Prostate gland (tissue), 2 donors: Measurements from ENCODE around the gene RAVER2.

ENCODE experiments used
- POLR2A ChIP-seq: fragments of 450-650 bp; IDR thresholded peaks from one replicate; pipeline ENCODE4 v1.6.1; 2016; ENCODE audit warnings: antibody characterized with exemption, mild to moderate bottlenecking
- POLR2AphosphoS5 ChIP-seq: sonication (generic); formaldehyde crosslinking; IDR thresholded peaks from one replicate; pipeline ENCODE4 v1.6.1; 2017; ENCODE audit warnings: antibody characterized with exemption
- TF ChIP-seq, protein P1 (sequence below), 4 experiments: fragments of 200-600 bp in 2 of 4; fragments of 450-650 bp in 2 of 4; sonication (generic) in 2 of 4; IDR thresholded peaks; 1 replicate in 3 of 4; 2 replicates in 1 of 4; pipeline ENCODE4 v1.5.1; 2016 to 2019; ENCODE audit warnings: antibody characterized with exemption in 4 of 4, mild to moderate bottlenecking in 2 of 4, moderate library complexity in 2 of 4

DNA sequence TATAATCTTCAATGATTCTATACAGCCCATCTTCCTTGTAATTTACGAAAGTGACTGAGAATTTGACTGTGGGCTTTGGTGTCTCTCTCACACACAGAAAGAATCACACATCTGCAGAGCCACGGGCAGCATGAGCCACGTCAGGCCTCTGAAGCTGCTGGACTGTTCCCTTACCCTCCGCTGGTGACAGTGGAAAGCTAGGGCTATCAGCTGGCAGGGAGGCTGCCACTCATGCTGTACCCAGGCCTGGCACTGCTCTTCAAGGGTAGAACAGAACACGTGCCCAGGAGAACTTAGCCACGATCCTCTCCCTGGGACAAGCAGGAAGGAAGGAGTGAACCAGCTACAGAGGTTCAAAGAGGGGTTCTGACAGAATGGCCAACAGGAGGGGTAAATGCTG lies 130.7 kb downstream of the RAVER2 start:
- TF ChIP-seq, protein P1, sequence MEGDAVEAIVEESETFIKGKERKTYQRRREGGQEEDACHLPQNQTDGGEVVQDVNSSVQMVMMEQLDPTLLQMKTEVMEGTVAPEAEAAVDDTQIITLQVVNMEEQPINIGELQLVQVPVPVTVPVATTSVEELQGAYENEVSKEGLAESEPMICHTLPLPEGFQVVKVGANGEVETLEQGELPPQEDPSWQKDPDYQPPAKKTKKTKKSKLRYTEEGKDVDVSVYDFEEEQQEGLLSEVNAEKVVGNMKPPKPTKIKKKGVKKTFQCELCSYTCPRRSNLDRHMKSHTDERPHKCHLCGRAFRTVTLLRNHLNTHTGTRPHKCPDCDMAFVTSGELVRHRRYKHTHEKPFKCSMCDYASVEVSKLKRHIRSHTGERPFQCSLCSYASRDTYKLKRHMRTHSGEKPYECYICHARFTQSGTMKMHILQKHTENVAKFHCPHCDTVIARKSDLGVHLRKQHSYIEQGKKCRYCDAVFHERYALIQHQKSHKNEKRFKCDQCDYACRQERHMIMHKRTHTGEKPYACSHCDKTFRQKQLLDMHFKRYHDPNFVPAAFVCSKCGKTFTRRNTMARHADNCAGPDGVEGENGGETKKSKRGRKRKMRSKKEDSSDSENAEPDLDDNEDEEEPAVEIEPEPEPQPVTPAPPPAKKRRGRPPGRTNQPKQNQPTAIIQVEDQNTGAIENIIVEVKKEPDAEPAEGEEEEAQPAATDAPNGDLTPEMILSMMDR (IDR thresholded peaks at IDR 0.05): no peak
- no peak for TF ChIP-seq POLR2AphosphoS5
- TF ChIP-seq POLR2A: no peak
